ENCODE measurements around the gene PPP1R2B. TPM values are rescaled to one million over a fixed set of nuclear protein-coding genes. Genes with fewer than 3 reads are reported as not detected.
"Not testable (repeated sequence)": the region's sequence is repeated elsewhere in the genome, so short reads cannot be mapped to it uniquely, and the experiment has no call there.

Gene PPP1R2B
- total RNA-seq, 1 experiment from 2014 or later, result not detected

DNA sequence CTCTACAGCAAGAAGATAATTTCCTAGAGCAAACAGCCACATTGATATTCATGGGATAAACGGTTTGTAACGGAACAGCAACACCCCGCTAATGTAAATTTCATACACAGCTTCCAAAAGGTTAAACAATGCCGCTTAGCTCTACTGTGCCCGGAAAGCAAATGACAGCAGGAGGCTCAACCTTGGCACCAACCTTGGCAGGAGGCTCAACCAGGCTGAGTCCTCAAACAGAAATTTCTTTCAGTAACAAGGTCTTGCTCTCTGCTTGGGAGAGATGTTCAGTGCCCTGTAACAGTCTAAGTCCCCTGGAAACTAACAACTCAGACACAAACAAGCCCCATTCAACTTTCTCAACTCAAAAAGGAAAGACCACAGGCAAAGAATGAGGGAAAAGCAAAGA is 11.1 kb upstream of the PPP1R2B start:
- Histone ChIP-seq H3K27me3 (ENCODE audit: control insufficient read depth, insufficient read depth, low read length) (no peaks in the 10 kb centered on the region), H3K4me3 (ENCODE audit: insufficient read depth, low read depth, low read length) (no peak overlapping the region), H3K36me3 (replicated peaks; ENCODE audit: control insufficient read depth, insufficient read depth, low read length) (no peaks in the 10 kb centered on the region)
- no peak for DNase-seq

GRCh38 chr5:156841737-156842136 is 8.4 kb upstream of the PPP1R2B start:
- no peak for DNase-seq
- Histone ChIP-seq H3K4me3 (ENCODE audit: insufficient read depth, low read depth, low read length) (no peak overlapping the region), H3K27me3 (ENCODE audit: control insufficient read depth, insufficient read depth, low read length) (no peaks in the 10 kb centered on the region), H3K36me3 (replicated peaks; ENCODE audit: control insufficient read depth, insufficient read depth, low read length) (no peaks in the 10 kb centered on the region)

DNA sequence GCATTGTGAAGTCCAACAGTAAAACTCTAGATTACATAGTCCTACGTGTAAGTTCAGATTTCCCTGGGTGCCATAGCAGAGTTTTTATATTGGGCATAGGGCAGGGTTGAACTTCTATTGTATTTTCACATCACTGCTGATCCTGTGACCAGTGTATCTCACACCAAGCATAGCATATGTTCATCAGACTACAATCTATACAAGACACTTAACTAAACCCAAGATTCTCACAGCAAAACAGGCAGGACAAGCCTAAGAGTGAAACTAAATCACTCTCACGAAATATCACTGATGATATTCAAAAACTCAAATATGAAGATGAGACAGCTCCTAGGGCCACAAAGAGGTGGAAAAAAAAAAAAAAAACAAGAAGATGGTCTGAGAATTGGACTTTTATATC is 3.2 kb upstream of the PPP1R2B start:
- H3K4me3 ChIP-seq (ENCODE audit: insufficient read depth, low read depth, low read length), result no peak overlapping the region
- no peaks in the 10 kb centered on the region for H3K36me3 ChIP-seq (replicated peaks; ENCODE audit: control insufficient read depth, insufficient read depth, low read length)
- no peak for DNase-seq
- H3K27me3 ChIP-seq (ENCODE audit: control insufficient read depth, insufficient read depth, low read length), result no peaks in the 10 kb centered on the region

DNA sequence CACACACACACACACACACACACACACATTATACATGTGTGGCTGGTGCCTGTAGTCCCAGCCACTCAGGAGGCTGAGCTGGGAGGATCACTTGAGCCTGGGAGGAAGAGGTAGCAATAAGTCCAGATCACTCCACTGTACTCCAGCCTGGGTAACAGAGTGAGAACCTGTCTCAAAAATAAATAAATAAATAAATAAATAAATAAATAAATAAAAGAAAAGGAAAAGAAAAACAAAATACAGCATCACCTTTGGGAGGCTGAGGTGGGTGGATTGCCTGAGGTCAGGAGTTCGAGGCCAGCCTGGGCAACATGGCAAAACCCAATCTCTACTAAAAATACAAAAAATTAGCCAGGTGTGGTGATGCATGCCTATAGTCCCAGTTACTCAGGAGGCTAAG is 1.6 kb upstream of the PPP1R2B start:
- H3K36me3 ChIP-seq (replicated peaks; ENCODE audit: control insufficient read depth, insufficient read depth, low read length); DNase-seq; H3K4me3 ChIP-seq (ENCODE audit: insufficient read depth, low read depth, low read length); H3K27me3 ChIP-seq (ENCODE audit: control insufficient read depth, insufficient read depth, low read length): not testable (repeated sequence)

DNA sequence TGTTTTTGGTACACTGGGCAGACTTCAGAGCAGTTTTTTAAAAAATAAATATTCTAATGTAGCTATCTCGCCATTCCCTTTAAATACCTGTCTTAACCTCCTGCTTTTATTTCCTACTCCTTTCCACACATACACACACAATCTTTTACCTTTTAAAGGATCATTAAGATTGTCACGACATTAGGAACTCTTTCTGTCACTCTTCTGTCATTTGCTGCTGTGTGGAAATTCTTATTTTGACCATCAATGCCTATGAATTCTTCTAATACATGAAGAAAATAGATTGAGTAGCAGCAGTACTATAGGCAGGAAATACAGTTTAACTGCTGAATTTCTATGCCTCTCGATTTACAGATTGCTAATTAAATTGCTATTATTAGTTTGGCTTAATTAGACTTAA is 1.8 kb downstream of the PPP1R2B start:
- no peaks in the 10 kb centered on the region for H3K27me3 ChIP-seq (ENCODE audit: control insufficient read depth, insufficient read depth, low read length)
- DNase-seq, result no peak
- no peak overlapping the region for H3K4me3 ChIP-seq (ENCODE audit: insufficient read depth, low read depth, low read length)
- no peaks in the 10 kb centered on the region for H3K36me3 ChIP-seq (replicated peaks; ENCODE audit: control insufficient read depth, insufficient read depth, low read length)

GRCh38 chr5:156853055-156853454 is 3.0 kb downstream of the PPP1R2B start:
- DNase-seq; H3K27me3 ChIP-seq (ENCODE audit: control insufficient read depth, insufficient read depth, low read length); H3K4me3 ChIP-seq (ENCODE audit: insufficient read depth, low read depth, low read length); H3K36me3 ChIP-seq (replicated peaks; ENCODE audit: control insufficient read depth, insufficient read depth, low read length): not testable (repeated sequence)

DNA sequence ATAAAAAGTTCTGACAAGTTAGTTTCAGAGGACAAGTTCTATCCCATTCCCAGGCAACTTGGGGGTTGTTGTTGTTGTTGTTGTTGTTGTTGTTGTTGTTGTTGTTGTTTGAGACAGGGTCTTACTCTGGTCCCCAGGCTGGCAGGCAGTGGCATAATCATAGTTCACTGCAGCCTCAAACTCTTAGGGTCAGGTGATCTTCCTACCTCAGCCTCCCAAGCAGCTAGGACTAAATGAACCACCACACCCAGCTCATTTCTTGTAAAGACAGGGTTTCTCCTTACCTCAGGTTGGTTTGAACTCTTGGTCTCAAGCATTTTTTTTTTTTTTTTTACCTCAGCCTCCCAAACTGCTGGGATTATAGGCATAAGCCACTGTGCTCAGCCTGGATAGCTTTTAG is 15.3 kb downstream of the PPP1R2B start:
- H3K4me3 ChIP-seq (ENCODE audit: insufficient read depth, low read depth, low read length), result no peak overlapping the region
- H3K27me3 ChIP-seq (ENCODE audit: control insufficient read depth, insufficient read depth, low read length), result no peaks in the 10 kb centered on the region
- DNase-seq, result no peak
- H3K36me3 ChIP-seq (replicated peaks; ENCODE audit: control insufficient read depth, insufficient read depth, low read length), result no peaks in the 10 kb centered on the region

- H3K27me3 ChIP-seq (ENCODE audit: control insufficient read depth, insufficient read depth, low read length), result no peaks in the 10 kb centered on the region
- H3K36me3 ChIP-seq (replicated peaks; ENCODE audit: control insufficient read depth, insufficient read depth, low read length), result no peaks in the 10 kb centered on the region
- no peak overlapping the region for H3K4me3 ChIP-seq (ENCODE audit: insufficient read depth, low read depth, low read length)
- no peak for DNase-seq
These were observed 20.4 kb downstream of the PPP1R2B start for GRCh38 chr5:156870498-156870839.

GRCh38 chr5:156871212-156871611 is 21.1 kb downstream of the PPP1R2B start:
- Histone ChIP-seq H3K36me3 (replicated peaks; ENCODE audit: control insufficient read depth, insufficient read depth, low read length) (no peaks in the 10 kb centered on the region), H3K27me3 (ENCODE audit: control insufficient read depth, insufficient read depth, low read length) (no peaks in the 10 kb centered on the region), H3K4me3 (ENCODE audit: insufficient read depth, low read depth, low read length) (no peak overlapping the region)
- no peak for DNase-seq

- no peaks in the 10 kb centered on the region for H3K27me3 ChIP-seq (ENCODE audit: control insufficient read depth, insufficient read depth, low read length)
- DNase-seq, result no peak
- no peak overlapping the region for H3K4me3 ChIP-seq (ENCODE audit: insufficient read depth, low read depth, low read length)
- H3K36me3 ChIP-seq (replicated peaks; ENCODE audit: control insufficient read depth, insufficient read depth, low read length), result no peaks in the 10 kb centered on the region
These were observed 29.7 kb downstream of the PPP1R2B start for GRCh38 chr5:156879665-156880285.

DNA sequence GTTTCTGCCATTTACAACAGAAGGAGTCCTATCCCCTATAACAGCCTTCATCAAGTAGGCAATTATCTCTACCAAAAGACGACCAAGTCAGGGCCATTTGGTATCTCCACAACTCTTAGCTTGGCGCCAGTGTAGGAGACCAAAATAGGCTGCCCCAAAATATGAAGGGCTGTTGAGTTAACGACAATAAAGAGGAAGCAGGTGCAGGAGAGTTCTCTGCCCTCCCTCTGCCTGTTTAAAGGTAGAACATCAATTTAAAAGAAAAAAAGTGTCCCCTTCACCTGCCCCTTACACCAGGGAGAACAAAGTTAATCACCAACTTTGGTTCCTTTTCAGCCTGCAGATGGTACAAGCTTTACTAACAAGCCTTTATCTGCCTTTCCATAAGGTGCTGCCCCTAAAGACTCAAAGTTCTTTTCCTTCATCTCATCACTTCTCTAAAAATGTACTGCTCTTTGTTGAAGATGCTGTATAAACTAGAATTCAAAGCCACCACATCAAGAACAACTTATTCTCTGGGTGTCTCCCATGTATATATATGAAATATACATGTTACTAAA is 33.3 kb downstream of the PPP1R2B start:
- Histone ChIP-seq H3K4me3 (ENCODE audit: insufficient read depth, low read depth, low read length) (no peak overlapping the region), H3K27me3 (ENCODE audit: control insufficient read depth, insufficient read depth, low read length) (no peaks in the 10 kb centered on the region), H3K36me3 (replicated peaks; ENCODE audit: control insufficient read depth, insufficient read depth, low read length) (no peaks in the 10 kb centered on the region)
- DNase-seq, result no peak

DNA sequence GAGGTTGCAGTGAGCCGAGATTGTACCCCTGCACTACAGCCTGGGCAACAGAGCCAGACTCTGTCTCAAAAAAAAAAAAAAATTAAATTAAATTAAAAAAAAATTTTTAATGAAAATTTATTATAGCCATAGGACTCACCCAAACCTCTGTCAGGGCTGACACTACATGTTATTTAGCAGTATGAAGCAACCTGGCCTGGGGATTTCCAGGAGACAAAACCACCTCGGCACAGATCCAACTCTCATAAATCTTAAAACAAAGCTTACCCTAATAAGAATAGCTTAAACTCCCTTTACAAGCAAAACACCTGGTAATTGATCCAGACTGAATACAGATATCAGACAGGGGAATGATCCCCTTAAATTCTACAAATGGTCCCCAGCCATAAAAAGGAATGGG is 38.4 kb downstream of the PPP1R2B start:
- no peak for DNase-seq
- no peaks in the 10 kb centered on the region for H3K27me3 ChIP-seq (ENCODE audit: control insufficient read depth, insufficient read depth, low read length)
- H3K36me3 ChIP-seq (replicated peaks; ENCODE audit: control insufficient read depth, insufficient read depth, low read length), result no peaks in the 10 kb centered on the region
- H3K4me3 ChIP-seq (ENCODE audit: insufficient read depth, low read depth, low read length), result no peak overlapping the region

- Histone ChIP-seq H3K36me3 (replicated peaks; ENCODE audit: control insufficient read depth, insufficient read depth, low read length) (no peaks in the 10 kb centered on the region), H3K27me3 (ENCODE audit: control insufficient read depth, insufficient read depth, low read length) (no peaks in the 10 kb centered on the region), H3K4me3 (ENCODE audit: insufficient read depth, low read depth, low read length) (no peak overlapping the region)
- DNase-seq, result peak; percentile 24
These were observed 42.1 kb downstream of the PPP1R2B start for GRCh38 chr5:156892223-156892622.

DNA sequence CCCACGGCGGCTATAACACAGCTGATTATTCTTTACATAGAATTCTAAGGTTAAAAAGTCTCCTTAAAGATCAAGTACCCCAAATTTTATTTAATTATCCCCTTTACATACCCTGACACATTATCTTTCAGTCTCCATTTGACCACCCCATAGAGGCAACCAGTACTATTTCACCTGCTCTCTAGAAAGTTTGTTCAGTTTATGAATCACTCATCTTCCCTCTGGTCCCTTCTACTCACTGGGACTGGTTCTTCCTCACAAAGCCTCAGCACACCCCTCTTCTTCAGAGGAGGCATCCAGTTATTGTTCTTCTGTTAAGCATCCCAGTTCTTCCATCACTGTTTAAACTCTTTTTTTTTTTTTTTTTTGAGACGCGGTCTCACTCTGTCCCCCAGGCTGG is 42.8 kb downstream of the PPP1R2B start:
- DNase-seq, result no peak
- no peaks in the 10 kb centered on the region for H3K36me3 ChIP-seq (replicated peaks; ENCODE audit: control insufficient read depth, insufficient read depth, low read length)
- H3K27me3 ChIP-seq (ENCODE audit: control insufficient read depth, insufficient read depth, low read length), result no peaks in the 10 kb centered on the region
- no peak overlapping the region for H3K4me3 ChIP-seq (ENCODE audit: insufficient read depth, low read depth, low read length)

DNA sequence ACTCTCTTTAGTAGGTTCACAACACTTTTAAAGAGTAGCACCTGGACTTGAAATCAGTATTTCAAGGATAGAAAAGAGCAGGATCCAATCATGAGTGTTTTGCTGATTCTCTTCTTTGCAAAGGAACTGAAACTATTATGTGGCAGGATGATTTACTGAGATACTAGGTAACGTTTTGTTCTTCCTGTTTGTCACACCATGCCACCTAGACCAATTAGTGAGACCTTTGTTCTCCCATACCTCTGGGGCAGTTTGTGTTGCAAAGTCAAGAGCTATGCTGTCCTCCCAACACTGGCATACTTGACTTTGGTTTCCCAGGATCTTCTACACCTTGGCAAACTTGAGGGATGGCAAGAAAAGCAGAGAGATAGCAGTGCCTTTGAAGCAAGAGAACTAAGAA is 43.4 kb downstream of the PPP1R2B start:
- no peaks in the 10 kb centered on the region for H3K27me3 ChIP-seq (ENCODE audit: control insufficient read depth, insufficient read depth, low read length)
- DNase-seq, result no peak
- H3K36me3 ChIP-seq (replicated peaks; ENCODE audit: control insufficient read depth, insufficient read depth, low read length), result no peaks in the 10 kb centered on the region
- H3K4me3 ChIP-seq (ENCODE audit: insufficient read depth, low read depth, low read length), result no peak overlapping the region

- Histone ChIP-seq H3K4me3 (ENCODE audit: insufficient read depth, low read depth, low read length) (no peak overlapping the region), H3K36me3 (replicated peaks; ENCODE audit: control insufficient read depth, insufficient read depth, low read length) (no peaks in the 10 kb centered on the region), H3K27me3 (ENCODE audit: control insufficient read depth, insufficient read depth, low read length) (no peaks in the 10 kb centered on the region)
- DNase-seq, result no peak
These were observed 46.5 kb downstream of the PPP1R2B start for GRCh38 chr5:156896546-156896945.

All from H7 (cell line).